Activated B cell treated with CpG ODN at 0.5 μM for 24 hours (primary cell): Measurements from ENCODE around the gene LLGL1. TPM values are rescaled to one million over a fixed set of nuclear protein-coding genes. Genes with fewer than 3 reads are reported as not detected.
A peak's percentile ranks its signal among the peaks of the same experiment; 100 is the strongest.
"Not testable (repeated sequence)": the region's sequence is repeated elsewhere in the genome, so short reads cannot be mapped to it uniquely, and the experiment has no call there.

Experiments used
- ATAC-seq: fragments of 200-7000 bp; cut with Tn5 transposase; one replicate; pipeline ENCODE4 v1.10.0; 2021; ENCODE audit warnings: low read depth, mild to moderate bottlenecking, moderate library complexity
- CTCF ChIA-PET: fragments of 350-600 bp; sonication (Branson Sonifier 250); formaldehyde crosslinking; loops from one replicate; lab custom pipeline; 2021; ENCODE audit warnings: antibody characterized with exemption; lab: Charles Lee
- POLR2A ChIA-PET: fragments of 350-600 bp; sonication (Branson Sonifier 250); formaldehyde crosslinking; loops from one replicate; lab custom pipeline; 2021; ENCODE audit warnings: antibody characterized with exemption; lab: Charles Lee
- DNase-seq: peaks from one replicate; pipeline ENCODE4 v3.0.0; 2022
- H3K27ac Mint-ChIP-seq: one replicate; pipeline ENCODE4 v1.8.0; 2020; ENCODE audit warnings: mixed read lengths
- H3K27me3 Mint-ChIP-seq: one replicate; pipeline ENCODE4 v1.8.0; 2021; ENCODE audit warnings: mixed read lengths
- H3K36me3 Mint-ChIP-seq: one replicate; pipeline ENCODE4 v1.8.0; 2021; ENCODE audit warnings: low read depth, mixed read lengths
- H3K4me1 Mint-ChIP-seq: one replicate; pipeline ENCODE4 v1.8.0; 2021; ENCODE audit warnings: mixed read lengths
- H3K4me3 Mint-ChIP-seq: one replicate; pipeline ENCODE4 v1.8.0; 2020; ENCODE audit warnings: mild to moderate bottlenecking, mixed read lengths
- H3K9me3 Mint-ChIP-seq: one replicate; pipeline ENCODE4 v1.8.0; 2020; ENCODE audit warnings: mixed read lengths
- intact Hi-C: fragments of 100-400 bp; cut with micrococcal nuclease; formaldehyde crosslinking; loops from one replicate; pipeline ENCODE4 v1.15.1; 2024
- total RNA-seq: library from RNA; stranded (reverse); gene quantifications from 2 replicates; pipeline ENCODE4 v1.2.3, GENCODE V29; 2022
- TF ChIP-seq, protein P1 (sequence below): fragments of 200-600 bp; IDR thresholded peaks from one replicate; pipeline ENCODE4 v1.8.0; 2022; ENCODE audit warnings: antibody characterized with exemption, mild to moderate bottlenecking

LLGL1 gene
- total RNA-seq, 1 donor from 2014 or later = 10.5 TPM

DNA sequence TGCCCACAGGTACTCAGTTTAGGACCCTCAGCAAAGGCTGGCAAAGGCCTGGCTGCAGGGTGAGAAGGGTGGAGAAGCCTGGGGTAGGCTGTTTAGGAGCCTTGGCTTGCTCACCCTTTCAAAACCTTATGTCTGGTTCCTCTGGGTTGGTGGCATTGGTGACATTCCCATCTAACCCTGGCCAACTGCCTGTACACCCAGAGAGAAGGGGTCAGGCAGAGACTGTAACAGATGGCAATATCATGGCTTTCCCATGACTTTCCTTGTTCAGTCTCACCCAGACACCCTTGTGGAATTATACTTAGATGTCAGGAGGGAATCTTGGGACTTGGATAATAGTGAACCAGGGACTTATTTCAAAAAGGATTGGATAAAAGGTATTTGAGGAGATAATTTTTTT is 18.5 kb upstream of the LLGL1 start:
- Mint-ChIP-seq H3K9me3 (no peaks in the 10 kb centered on the region), H3K27me3 (no peaks in the 10 kb centered on the region), H3K36me3 (peaks cover 69% of the 10 kb centered on the region), H3K4me3 (no peak overlapping the region), H3K27ac (no peak overlapping the region), H3K4me1 (no peaks in the 10 kb centered on the region)
- ChIA-PET CTCF (no interaction called here), POLR2A (interaction anchor here (1.3 kb wide), 1 partner anchor 23 kb away, joined by 3 read pairs; the partner anchor contains the start of gene ALKBH5)
- TF ChIP-seq, protein P1, sequence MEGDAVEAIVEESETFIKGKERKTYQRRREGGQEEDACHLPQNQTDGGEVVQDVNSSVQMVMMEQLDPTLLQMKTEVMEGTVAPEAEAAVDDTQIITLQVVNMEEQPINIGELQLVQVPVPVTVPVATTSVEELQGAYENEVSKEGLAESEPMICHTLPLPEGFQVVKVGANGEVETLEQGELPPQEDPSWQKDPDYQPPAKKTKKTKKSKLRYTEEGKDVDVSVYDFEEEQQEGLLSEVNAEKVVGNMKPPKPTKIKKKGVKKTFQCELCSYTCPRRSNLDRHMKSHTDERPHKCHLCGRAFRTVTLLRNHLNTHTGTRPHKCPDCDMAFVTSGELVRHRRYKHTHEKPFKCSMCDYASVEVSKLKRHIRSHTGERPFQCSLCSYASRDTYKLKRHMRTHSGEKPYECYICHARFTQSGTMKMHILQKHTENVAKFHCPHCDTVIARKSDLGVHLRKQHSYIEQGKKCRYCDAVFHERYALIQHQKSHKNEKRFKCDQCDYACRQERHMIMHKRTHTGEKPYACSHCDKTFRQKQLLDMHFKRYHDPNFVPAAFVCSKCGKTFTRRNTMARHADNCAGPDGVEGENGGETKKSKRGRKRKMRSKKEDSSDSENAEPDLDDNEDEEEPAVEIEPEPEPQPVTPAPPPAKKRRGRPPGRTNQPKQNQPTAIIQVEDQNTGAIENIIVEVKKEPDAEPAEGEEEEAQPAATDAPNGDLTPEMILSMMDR = no peak
- DNase-seq = no peak
- ATAC-seq = no peak
- intact Hi-C loops = no loop called here

DNA sequence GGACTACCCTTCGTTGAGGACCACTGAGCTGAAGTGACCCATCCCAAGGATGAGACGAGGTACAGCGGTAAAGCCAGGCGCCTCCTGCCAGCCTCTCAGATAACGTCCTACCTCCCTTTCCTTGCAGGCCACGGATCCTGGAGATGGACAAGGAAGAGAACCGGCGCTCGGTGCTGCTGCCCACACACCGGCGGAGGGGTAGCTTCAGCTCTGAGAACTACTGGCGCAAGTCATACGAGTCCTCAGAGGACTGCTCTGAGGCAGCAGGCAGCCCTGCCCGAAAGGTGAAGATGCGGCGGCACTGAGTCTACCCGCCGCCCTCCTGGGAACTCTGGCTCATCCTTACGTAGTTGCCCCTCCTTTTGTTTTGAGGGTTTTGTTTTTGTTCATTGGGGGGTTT is 17.3 kb upstream of the LLGL1 start:
- H3K36me3 Mint-ChIP-seq = peaks cover 66% of the 10 kb centered on the region
- TF ChIP-seq, protein P1 = no peak
- H3K9me3 Mint-ChIP-seq = no peaks in the 10 kb centered on the region
- no peaks in the 10 kb centered on the region for H3K4me1 Mint-ChIP-seq
- ChIA-PET CTCF (no interaction called here), POLR2A (interaction anchor here (1.3 kb wide), 1 partner anchor 24 kb away, joined by 3 read pairs; the partner anchor contains the start of gene ALKBH5)
- DNase-seq = no peak
- no peak overlapping the region for H3K4me3 Mint-ChIP-seq
- ATAC-seq = no peak
- no peaks in the 10 kb centered on the region for H3K27me3 Mint-ChIP-seq
- H3K27ac Mint-ChIP-seq = no peak overlapping the region
- intact Hi-C loops = no loop called here

DNA sequence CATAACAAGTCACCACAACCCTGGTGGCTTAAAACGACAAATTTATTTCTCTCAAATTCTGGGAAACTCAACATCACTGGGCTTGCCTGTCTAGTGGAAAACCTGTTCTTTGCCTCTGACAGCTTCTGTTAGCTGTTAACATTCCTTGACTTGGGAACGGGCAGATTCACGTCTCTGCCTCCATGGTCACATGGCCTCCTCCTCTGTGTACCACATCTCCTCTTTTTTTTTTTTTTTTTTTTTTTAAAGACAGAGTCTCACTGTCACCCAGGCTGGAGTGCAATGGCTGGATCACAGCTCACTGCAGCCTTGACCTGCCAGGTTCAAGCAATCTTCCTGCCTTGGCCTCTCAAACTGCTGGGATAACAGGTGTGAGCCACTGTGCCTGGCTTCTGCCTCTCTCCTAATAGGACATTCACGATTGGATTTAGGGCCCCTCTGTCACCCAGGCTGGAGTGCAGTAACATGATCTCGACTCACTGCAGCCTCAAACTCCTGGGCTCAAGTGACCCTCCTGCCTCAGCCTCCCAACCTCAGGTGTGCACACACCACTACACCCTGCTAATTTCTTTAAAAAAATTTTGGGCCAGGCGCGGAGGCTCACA is 11.7 kb upstream of the LLGL1 start:
- CTCF ChIA-PET = no interaction called here
- intact Hi-C loops = no loop called here
- Mint-ChIP-seq H3K36me3 (peaks cover 25% of the 10 kb centered on the region), H3K4me3 (no peak overlapping the region), H3K9me3 (no peaks in the 10 kb centered on the region), H3K27ac (no peak overlapping the region), H3K4me1 (peaks cover 5% of the 10 kb centered on the region), H3K27me3 (no peaks in the 10 kb centered on the region)
- no peak for DNase-seq
- TF ChIP-seq, protein P1 = no peak
- POLR2A ChIA-PET = interaction anchor here (0.6 kb wide), 1 partner anchor 11 kb away, joined by 3 read pairs; no protein-coding TSS in a partner anchor
- ATAC-seq = no peak

DNA sequence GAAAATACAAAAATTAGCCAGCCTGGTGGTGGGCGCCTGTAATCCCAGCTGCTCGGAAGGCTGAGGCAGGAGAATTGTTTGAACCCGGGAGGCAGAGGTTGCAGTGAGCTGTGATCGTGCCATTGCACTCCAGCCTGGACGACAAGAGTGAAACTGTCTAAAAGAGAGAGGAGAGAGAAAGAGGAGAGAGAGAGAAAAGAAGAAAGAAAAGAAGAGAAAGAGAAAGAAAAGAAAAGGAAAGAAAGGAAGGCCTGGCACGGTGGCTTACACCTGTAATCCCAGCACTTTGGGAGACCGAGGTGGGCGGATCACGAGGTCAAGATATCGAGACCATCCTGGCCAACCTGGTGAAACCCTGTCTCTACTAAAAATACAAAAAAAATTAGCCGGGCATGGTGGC is 8.5 kb upstream of the LLGL1 start:
- H3K27me3 Mint-ChIP-seq, H3K4me1 Mint-ChIP-seq, H3K9me3 Mint-ChIP-seq, ATAC-seq, H3K36me3 Mint-ChIP-seq, H3K4me3 Mint-ChIP-seq, H3K27ac Mint-ChIP-seq, DNase-seq: not testable (repeated sequence)
- ChIA-PET POLR2A (interaction anchor here (0.7 to 1.1 kb wide), 2 partner anchors 32 to 124 kb away, joined by 3 read pairs; no protein-coding TSS in a partner anchor), CTCF (interaction anchor here (0.9 to 1.5 kb wide), 3 partner anchors 38 to 76 kb away, joined by 3 read pairs; no protein-coding TSS in a partner anchor)
- intact Hi-C loops = loop anchor here (1.0 to 2.0 kb wide), 2 partner anchors 34 to 76 kb away; partner anchors contain the start of gene ALKBH5

GRCh38 chr17:18217412-18218015 is 7.9 kb upstream of the LLGL1 start:
- H3K27ac Mint-ChIP-seq = no peak overlapping the region
- intact Hi-C loops = loop anchor here (1.0 to 2.0 kb wide), 2 partner anchors 35 to 76 kb away; partner anchors contain the start of gene ALKBH5
- no peaks in the 10 kb centered on the region for H3K27me3 Mint-ChIP-seq
- TF ChIP-seq, protein P1 = no peak
- H3K36me3 Mint-ChIP-seq = peaks cover under 1% of the 10 kb centered on the region
- no peaks in the 10 kb centered on the region for H3K9me3 Mint-ChIP-seq
- ChIA-PET CTCF (interaction anchor here (0.9 to 1.5 kb wide), 4 partner anchors 20 to 75 kb away, joined by 3 to 4 read pairs (median 4); no protein-coding TSS in a partner anchor), POLR2A (interaction anchor here (0.7 to 1.1 kb wide), 2 partner anchors 33 to 124 kb away, joined by 3 read pairs; no protein-coding TSS in a partner anchor)
- H3K4me3 Mint-ChIP-seq = no peak overlapping the region
- peaks cover 5% of the 10 kb centered on the region for H3K4me1 Mint-ChIP-seq
- ATAC-seq (peak; percentile 98), DNase-seq (peak; percentile 64)
